ENCODE data around the gene OSTM1.

The OSTM1 gene

DNA sequence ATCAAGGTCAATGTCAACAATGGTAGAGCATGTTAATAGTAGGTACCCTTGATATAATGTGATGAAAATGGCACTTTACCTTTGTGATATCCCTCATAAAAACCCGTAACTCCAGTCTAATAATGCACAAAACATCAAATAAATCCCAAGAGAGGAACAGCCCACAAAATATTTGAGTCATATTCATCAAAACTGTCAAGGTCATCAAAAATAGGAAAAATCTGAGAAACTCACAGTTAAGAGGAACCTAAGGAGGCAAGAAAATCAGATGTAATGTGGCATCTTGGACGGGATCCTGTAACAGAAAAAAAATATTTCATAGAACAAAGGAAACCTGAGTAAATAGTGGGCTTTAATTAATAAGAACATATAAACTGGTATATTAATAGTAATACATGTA lies 25.5 kb upstream of the OSTM1 start:
- DNase-seq, result no peak

DNA sequence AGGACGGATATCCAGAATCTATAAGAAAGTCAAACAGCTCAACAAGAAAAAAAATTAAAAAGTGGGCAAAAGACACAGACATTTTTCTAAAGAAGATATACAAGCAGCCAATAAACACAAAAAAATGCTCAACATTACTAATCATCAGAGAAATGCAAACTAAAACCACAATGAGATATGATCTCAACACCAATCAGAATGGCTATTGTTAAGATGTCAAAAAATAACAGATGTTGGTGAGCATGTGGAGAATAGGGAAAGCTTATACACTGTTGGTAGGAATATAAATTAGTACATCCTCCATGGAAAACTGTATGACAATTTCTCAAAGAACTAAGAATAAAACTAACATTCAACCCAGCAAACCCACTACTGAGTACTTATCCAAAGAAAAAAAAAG lies 23.3 kb upstream of the OSTM1 start:
- no peak for DNase-seq

DNA sequence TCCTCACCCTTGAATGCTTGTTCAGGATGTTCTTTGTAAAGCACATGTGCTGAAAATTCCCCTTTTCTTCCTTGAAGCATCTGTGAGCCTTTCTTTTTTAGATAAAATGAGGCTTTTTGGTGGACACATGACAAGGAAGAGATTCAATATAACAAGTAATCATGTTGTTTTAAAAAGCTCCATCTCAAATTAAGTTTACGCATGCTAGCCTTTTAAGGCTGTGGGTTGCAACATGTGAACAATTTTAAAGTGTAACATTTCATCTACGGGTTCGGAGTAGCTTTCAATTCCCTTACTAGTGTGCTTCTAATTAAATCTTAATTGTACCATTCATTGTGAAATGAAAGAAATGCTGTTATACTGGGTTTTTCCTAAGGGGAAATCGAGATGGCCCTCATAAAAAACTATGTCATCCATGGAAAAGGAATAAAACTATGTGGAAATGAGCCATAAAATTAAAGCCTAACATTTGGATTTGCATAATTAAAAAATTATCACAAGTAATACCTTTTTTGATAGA lies 19.3 kb upstream of the OSTM1 start:
- DNase-seq, result no peak

- no peak for DNase-seq
Measured at GRCh38 chr6:108091288-108091687, 16.7 kb upstream of the OSTM1 start.

GRCh38 chr6:108083349-108083748 lies 8.8 kb upstream of the OSTM1 start:
- DNase-seq, result no peak

DNA sequence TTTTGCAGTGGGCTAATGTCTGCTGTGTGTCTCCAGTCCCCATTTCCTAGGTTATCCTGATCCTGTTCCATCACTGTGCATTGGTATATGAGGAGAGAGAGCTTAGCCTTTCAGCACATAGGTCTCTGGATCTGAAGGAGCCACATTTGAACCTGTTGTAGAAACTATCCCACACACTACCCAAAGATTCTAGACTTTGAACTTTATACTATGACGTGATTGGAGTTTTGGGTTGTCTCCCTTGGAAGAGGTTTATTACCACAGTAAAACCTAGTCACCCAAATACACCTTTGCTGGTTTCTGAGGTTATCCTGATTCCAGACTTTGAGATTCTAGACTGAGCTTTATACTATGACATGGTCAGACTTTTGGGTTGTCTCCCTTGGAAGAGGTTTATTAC lies 8.0 kb upstream of the OSTM1 start:
- no peak for DNase-seq

DNA sequence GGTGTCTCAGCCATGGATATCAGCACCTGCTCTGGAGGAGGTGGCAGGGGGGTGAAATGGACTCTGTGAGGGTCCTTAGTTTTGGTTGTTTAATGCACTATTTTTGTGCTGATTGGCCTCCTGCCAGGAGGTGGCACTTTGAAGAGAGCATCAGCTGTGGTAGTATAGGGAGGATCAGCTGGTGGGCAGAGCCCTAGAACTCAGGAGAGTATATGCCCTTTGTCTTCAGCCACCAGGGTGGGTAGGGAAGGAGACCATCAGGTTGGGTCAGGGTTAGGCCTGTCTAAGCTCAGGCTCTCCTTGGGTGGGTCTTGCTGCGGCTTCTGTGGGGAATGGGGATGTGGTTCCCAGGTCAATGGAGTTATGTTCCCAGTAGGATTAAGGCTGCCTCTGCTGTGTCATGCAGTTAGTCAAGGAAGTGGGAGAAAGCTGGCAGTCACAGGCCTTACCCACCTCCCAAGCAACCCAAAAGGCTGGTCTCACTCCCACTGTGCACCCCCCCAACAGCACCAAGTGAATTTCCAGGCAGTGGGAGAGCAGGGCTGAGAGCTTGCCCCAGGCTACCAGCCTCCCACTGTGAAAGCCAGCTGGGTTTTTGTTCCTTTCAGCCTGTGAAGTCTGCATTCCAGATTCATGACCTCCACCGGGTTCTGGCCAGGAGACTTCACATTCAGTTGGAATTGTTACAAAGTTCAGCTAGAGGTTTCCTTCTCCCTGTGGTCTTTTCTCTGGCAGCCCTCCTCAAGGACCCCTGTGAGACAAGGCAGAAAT lies 5.7 kb upstream of the OSTM1 start:
- no peak for DNase-seq

DNA sequence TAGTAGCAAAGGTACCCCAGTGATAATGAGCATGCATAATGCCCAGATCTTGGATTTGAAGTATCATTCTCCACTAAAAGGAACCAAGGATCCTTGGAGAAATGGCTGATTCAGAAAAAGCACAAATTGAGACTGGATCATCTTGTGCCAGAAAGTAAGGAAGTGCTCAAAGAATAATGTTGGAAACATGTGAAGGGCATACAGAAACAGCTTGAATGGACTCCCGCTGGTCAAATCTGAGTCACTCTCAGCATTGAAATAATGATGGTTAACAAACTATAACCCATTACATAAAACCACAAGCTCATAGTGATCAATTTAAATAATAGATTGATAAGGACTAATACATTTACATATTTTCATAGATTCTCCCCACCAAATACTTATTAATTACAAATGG lies 3.6 kb upstream of the OSTM1 start:
- DNase-seq, result no peak

DNA sequence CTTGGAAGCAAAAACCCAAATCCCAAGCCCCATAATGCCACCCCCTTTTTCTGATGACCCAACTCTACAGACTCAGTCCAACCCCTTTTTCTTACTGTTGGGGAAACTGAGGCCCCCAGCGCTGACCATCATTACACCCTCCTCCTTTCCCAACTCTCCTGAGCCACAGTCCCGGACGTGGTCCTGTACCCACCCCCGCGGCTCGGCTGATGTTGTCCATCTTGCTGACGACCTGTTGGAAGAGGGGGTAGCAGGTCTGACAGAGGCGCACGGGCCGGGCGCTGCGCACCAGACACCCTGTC lies 533 bp downstream of the OSTM1 start:
- DNase-seq, result no peak

GRCh38 chr6:108071736-108072276 lies 2.7 kb downstream of the OSTM1 start:
- no peak for DNase-seq

DNA sequence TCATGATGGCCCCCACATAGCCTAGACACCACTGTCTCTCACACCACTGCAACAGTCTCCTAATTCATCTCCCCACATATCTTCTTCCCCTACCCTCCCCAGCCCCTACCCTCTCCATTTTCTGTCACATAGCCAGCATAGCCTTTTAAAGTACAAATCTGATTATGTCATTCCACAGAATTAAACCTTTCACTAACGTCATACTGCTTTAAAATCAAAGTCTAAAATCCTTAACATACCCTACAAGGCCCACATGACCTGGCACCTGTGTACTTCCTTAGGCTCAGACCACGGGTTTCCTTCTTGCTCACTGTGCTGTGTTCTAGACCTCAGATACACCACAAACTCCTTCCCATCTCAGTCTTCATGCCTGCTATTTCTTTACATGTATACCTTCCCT lies 5.9 kb downstream of the OSTM1 start:
- DNase-seq, result peak; percentile 64

DNA sequence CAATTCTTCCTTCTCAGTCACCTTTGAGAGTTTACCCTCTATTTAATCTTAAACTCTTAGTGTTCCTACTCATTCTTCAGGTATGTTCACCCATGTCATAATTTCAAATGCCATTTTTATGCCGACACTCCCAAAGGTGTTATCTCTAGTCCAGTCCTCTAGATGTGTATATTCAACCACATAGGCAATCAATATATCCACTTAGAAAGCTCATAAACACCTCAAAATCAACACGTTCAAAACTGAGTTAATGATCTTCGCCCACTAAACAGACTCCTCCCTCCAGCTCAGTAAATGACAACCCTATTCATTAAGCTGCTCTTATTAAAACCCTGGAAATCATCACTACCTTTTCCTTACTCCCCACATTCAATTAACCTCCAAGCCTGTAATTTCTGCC lies 6.4 kb downstream of the OSTM1 start:
- DNase-seq, result no peak

- DNase-seq, result no peak
Measured at GRCh38 chr6:108052706-108053105, 21.8 kb downstream of the OSTM1 start.

- DNase-seq, result no peak
Measured at GRCh38 chr6:108051481-108051880, 23.1 kb downstream of the OSTM1 start.

GRCh38 chr6:108039681-108040080 lies 34.9 kb downstream of the OSTM1 start:
- no peak for DNase-seq

- DNase-seq, result no peak
Measured at GRCh38 chr6:108036884-108037283, 37.7 kb downstream of the OSTM1 start.

GRCh38 chr6:108031968-108032367 lies 42.6 kb downstream of the OSTM1 start:
- DNase-seq, result no peak

GRCh38 chr6:108030211-108030610 lies 44.3 kb downstream of the OSTM1 start:
- DNase-seq, result no peak

DNA sequence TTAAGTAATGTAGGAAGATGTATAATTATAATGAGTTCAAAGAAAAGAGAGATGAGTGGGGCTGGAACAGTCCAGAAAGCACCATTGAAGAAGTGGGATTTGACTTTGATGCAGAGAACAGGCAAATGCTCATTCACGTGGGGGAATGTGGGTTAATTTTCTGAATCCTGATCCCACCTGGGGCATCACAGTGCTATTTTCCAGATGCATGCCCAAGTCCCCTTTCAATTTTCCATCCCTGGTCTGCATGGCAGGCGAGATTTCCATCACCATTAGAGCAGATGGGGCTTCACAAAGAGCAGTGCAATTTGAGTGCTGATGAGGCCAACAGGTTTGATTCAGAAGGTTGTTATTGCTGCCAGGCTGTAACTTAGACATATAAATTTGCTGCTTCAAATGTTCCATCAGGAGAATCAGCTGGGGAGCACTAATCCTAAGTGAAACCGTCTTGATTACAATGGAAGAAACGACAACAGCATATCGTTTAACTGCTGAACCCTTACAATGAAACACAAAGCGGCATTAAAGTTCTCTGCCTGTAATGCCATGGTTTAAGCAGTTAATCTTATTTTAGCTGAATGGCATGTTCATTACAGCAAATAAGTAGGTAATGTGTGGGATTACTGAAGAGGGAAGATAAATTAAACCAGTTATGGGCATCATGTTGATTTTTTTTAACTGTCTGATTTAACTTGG lies 45.2 kb downstream of the OSTM1 start:
- DNase-seq, result no peak

DNA sequence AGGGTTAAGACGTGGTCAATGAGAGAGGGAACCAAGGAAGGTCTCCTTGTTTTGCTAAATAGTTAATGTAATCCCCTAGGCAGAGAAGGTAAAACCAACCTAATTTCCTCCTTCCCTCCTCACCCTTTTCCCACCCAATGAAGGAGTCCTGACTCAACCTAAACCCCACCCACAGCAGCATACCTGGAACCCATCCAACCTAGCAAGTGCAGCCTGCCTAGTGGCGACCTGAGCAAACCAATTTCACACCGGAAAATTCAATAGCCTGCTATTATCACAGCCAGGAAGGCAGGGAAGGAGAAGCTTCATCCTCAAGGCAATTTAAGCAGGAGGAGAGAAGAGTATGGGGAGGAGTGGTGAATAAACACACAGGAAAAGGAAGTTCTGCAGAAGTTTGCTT lies 46.9 kb downstream of the OSTM1 start:
- DNase-seq, result no peak

DNA sequence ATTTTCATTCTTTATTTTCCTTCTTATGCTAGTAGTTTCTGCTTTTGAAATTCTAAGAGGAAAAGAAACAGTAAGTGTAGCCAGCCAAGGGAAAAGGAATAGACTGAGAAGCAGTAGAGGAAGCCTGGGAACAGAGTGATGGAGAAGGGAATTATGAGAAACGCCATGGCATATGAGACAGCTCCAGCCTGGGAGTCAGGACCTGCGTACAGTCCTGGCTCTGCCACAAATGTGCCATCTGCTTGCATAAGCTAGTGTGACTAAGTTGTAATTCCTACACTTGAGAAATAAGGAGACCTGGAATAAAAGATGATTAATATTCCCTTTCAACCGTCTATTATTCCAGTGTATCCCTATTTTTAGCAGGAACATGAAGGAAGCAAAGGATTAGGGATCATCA lies 47.5 kb downstream of the OSTM1 start:
- no peak for DNase-seq

- no peak for DNase-seq
Measured at GRCh38 chr6:108024427-108025073, 50.0 kb downstream of the OSTM1 start.

DNA sequence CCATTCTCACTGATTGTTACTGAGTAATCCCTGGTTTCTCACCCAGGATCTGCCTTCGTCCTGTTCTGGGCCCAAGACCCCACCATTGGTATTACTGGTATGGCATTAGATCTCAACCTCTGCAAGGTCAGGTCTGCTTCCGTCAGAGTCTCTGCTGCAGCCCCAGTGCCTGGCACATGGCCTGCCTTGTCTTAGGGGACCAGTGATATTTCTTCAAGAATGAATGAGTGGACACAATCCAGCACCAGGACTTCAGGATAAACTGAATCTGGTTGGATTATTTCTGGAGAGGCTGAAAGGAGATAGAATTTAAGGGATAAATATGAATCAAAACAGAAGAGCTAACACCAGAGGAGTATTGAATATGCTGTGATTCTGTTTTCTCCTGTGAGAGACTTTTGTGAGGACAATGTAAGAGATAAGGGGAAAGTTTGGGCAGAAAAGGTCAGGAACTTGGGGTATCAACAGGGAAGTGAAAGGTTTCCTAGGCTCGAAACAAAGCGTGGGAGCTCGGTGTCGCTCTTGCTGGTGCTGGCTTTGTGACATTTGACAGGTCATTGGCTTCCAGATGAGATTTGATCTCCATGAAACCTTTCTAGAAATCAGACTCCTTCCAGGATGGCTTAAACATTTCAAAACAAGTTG lies 53.9 kb downstream of the OSTM1 start:
- DNase-seq, result no peak

Measured in central memory CD4-positive, alpha-beta T cell (primary cell).